ENCODE measurements around the gene ALDH1L1.

ALDH1L1 gene

GRCh38 chr3:126117786-126118185 lies 62.6 kb downstream of the ALDH1L1 start:
- DNase-seq = no peak

- no peak for DNase-seq
These were observed 63.2 kb downstream of the ALDH1L1 start for GRCh38 chr3:126117212-126117611.

- DNase-seq = no peak
These were observed 63.9 kb downstream of the ALDH1L1 start for GRCh38 chr3:126116526-126116925.

GRCh38 chr3:126114443-126115386 lies 65.7 kb downstream of the ALDH1L1 start:
- DNase-seq = no peak

GRCh38 chr3:126113733-126114442 lies 66.5 kb downstream of the ALDH1L1 start:
- DNase-seq = no peak

GRCh38 chr3:126113238-126113555 lies 67.2 kb downstream of the ALDH1L1 start:
- DNase-seq = no peak

- no peak for DNase-seq
These were observed 67.7 kb downstream of the ALDH1L1 start for GRCh38 chr3:126112531-126113237.

DNA sequence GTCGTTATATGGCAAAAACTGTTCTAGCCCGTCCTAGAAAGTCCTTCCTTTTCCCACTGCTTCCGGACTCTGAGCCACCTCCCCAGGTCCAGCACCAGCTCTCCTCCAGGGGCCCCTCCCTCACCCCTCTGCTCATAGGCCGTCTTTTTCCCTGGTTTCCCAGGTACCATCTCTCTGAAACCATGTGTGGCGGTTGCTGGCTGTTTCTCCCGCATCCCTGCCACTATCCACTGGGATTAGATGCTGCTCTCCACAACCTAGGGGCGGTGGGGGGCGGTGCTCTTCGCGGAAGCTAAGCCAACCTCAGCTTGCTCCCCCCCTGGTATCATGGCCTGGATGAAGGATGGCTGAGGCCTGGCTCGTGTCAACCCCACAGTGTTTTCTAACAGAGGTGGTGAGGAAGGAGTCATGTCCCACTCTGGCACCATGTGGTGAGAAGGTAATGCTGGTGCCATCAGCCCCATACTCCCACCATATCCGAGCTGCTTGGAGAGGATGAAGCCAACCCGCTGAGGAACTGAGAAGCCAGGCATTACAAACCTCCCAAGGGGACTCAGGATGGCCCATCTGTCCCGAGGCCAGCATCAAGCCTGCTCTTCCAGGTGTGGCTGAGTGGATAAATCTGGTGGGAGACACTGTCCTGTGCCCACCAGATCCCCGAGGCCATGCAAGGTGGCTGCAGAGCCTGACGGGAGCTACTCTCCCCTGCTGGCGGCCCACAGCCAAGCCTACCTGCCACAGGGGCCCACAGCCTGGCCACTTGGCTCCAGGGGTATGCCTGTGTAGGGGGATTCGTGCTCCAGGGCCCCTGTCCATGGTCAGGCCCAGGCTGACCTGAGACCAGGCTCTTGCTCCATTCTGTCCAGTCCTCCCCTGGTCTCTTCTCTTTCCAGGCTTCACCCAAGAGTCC lies 68.6 kb downstream of the ALDH1L1 start:
- DNase-seq = no peak

DNA sequence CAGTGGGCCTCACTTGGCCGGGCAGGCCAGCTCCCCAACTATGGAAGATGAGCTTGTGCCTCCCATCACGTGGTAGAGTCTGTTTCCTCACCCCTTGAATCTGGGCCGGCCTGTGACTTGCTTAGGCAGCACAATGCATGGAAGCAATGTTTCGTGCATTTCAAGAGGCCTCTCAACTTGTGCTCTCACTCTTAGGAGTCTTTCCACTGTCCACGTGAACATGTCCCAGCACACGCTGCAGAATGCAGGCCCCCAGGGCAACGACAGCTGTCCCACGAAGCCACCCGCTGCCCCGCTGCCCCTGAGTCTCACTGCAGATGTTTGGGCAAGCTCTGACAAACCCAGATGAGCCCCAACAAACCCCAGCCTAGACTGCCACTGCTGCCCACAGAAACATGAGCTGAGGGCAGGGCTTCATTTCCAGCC lies 69.2 kb downstream of the ALDH1L1 start:
- no peak for DNase-seq

GRCh38 chr3:126110431-126111125 lies 69.8 kb downstream of the ALDH1L1 start:
- DNase-seq = no peak

DNA sequence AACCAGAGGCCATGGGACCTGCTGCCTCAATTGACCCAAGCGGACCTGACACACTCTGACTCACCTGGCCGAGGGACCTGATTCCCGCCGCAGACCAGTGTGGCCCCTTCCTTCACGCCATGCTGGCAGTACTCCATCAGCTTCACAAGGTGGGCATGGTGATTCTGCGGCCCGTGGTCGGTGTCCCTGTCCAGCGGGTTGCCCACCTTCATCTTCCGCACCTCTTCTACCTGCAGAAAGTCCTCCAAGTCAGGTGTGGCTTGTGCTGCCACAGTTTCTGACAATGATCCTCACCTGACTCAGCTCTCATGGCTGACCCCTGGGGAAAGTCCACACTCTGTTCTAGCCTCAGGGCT lies 70.5 kb downstream of the ALDH1L1 start:
- DNase-seq = no peak

- no peak for DNase-seq
These were observed 71.1 kb downstream of the ALDH1L1 start for GRCh38 chr3:126109146-126109879.

DNA sequence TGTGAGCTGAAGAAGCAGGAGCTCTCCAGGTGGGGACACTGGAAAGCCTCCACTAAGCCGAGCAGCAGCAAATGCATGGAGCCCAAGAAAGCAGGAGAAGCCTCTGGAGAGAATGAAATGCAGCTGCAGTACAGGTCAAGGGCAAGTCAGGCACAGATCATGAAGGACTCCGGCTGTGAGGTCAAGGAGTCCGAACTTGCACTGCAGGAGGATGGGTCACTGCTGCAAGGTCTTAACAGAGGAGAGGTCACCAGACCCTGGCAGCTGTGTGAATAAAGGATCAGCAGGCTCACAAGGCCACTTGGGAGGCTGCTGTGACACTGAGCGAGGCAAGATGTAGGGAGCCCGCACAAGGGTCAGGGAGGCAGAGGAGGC lies 71.7 kb downstream of the ALDH1L1 start:
- no peak for DNase-seq

- DNase-seq = no peak
These were observed 72.3 kb downstream of the ALDH1L1 start for GRCh38 chr3:126107957-126108675.

GRCh38 chr3:126107203-126107939 lies 73.0 kb downstream of the ALDH1L1 start:
- DNase-seq = no peak

GRCh38 chr3:126106336-126107202 lies 73.8 kb downstream of the ALDH1L1 start:
- no peak for DNase-seq

GRCh38 chr3:126105691-126106187 lies 74.6 kb downstream of the ALDH1L1 start:
- no peak for DNase-seq
